Activated naive CD8-positive, alpha-beta T cell treated with anti-CD3 and anti-CD28 coated beads, Interleukin-2, amount 50 U/mL, for 16 hours (primary cell): Measurements from ENCODE around the gene NINJ2.

Source experiments
- DNase-seq: peaks from one replicate; pipeline ENCODE4 v3.0.0-alpha.2; 2020; ENCODE audit warnings: low read depth, low spot score

The NINJ2 gene

GRCh38 chr12:550473-551260, 112.6 kb downstream of the NINJ2 start:
- no peak for DNase-seq

DNA sequence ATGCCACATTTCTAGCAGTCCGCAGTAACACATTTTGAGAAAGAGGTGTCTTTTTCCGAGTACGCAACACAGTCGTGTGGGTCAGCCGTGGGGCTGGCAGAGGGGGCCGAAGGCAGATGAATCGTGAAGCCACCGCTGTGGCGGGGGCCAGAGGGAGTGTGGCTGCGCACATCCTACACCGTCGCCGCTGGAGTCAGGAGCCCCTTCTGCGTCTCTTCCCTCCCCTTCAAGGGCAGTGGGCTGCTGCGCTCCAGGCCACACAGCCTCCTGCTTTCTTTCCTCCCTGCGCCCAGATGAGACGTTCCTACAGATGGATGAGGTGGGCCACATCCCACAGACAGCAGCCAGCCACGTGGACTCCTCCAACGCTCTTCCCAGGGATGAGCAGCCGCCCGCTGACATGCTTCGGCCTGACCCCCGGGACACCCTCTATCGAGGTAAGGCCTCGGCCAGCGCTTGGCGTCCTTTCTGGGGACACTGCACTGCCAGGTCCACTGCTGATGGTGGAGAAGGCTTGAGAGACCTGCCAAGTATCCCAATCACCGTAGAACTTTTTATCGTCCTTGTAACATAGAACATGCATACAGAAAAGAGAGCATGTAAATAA, 113.7 kb downstream of the NINJ2 start:
- DNase-seq: no peak

GRCh38 chr12:547883-548470, 115.3 kb downstream of the NINJ2 start:
- DNase-seq: no peak

GRCh38 chr12:546920-547845, 116.1 kb downstream of the NINJ2 start:
- DNase-seq: peak; percentile 35

DNA sequence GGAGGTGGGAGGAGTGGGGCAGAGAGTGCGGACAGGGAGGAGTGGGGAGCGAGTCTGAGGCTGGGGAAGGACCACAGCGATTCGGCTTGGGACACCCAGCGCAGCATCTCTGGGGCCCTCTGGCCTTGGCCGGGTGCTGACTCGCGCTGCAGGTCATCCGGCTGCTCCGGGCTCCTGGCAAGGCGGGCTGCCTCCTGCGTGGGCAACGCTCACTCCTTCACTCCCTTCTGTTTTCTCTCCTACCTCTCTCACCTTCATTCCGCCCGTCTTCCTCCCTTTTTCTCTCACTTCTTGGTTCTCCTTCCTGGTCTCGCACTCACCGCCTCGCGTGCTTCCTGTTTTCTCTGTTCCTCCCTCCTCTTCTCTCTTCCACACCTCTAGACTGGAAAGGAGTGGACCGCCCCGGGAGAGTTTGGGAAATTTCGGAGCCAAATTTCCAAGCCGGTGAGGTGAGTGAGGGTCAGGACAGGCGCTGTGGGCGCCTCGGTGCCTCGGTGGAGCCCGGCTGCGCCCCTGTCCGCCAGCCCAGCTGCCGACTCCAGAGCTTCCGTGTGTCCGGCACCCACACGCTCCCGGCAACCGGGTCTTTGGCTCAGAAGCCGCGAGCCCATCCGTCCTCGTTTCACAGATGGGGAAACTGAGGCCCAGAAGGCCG, 116.9 kb downstream of the NINJ2 start:
- no peak for DNase-seq

DNA sequence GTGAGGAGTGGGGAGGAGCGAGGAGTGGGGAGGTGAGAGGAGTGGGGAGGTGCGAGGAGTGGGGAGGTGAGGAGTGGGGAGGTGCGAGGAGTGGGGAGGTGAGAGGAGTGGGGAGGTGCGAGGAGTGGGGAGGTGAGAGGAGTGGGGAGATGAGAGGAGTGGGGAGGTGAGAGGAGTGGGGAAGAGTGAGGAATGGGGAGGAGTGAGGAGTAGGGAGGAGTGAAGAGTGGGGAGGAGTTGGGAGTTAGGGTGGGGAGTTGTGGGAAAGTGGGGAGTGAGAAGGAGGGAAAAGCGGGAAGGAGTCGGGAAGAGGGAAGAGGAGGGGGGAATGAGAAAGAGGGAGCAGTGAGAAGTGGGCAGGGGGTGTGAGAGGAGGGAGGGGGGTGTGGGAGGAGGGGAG, 117.4 kb downstream of the NINJ2 start:
- DNase-seq: no peak

DNA sequence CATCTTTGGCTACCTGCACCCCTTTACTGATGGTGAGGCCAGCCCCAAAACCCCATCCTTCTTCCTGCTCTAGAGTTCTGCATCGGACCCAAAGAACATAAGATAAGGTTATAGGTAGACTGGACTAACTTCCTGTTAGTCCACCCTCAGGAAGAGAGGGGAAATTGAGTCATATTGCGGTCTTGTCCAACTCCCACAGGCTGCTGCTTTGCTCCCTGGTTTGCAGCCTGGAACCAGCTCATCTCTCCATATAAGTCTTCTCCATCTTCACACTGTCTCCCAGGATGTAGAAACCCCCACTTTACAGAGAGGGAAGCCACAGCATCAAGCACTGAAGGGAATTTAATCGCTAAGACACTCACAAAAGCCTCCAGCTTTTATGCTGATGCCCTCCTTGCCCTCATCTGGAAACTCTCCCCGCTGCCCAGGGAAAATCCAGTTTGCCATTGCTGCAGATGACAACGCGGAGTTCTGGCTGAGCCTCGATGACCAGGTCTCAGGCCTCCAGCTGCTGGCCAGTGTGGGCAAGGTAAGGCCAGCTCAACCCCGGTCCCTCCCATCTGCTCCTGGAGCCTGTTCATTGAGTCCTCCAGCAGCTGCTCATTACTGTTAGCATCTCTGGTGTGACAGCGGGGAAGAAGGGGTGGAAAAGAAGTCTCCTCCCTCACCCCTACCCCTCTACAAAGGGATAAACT, 118.2 kb downstream of the NINJ2 start:
- no peak for DNase-seq

- DNase-seq: no peak
Observed at GRCh38 chr12:544142-544541, 119.1 kb downstream of the NINJ2 start.

DNA sequence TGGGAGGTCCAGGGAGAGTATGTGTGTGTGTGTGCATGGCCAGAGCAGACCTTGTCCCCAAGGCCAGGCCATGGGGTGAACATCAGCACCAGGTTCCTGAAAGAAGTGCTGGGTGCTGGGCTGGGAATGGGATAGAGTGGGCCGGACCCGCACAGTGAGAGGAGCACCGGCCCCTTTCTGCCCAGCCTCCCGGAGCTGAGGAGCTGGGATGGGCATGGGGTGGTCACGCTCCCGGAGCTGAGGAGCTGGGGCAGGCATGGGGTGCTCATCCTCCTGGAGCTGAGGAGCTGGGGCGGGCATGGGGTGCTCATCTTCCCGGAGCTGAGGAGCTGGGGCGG, 120.2 kb downstream of the NINJ2 start:
- no peak for DNase-seq

DNA sequence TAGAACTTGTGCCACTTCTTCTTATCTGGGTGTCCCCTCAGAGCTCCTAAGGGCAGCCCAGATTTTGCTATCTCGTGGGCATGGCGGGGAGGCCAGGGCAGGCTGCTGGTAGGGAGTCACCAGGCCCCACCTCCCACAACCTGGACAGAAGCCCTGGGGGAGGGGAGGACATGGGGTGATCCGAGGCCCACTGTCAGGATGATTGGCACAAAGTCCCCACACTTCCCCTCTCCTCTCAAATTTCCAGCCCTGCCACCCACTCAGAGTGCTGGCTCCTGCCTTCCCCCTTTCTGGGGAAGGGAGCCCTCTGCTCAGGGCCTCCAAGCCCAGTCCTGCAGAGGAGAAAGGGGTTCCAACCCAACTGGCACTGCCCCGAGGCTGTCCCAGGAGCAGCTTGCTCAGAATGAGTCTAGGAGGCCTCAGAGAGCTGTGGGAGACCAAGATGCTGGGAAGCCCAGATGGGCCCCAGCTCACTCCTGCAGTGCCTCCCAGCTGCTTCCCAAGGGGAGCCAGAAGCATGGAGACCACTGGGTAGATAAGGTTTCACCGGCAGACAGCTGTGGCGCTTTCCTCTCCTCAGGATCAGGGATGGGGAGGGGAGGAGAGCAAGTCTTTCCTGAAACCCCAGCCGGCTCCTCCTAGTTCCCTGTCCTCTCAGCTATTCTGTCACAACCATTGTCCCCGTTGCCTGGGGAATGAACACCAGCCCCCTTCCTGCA, 120.7 kb downstream of the NINJ2 start:
- no peak for DNase-seq

GRCh38 chr12:541676-542324, 121.4 kb downstream of the NINJ2 start:
- no peak for DNase-seq

GRCh38 chr12:539540-540310, 123.5 kb downstream of the NINJ2 start:
- DNase-seq: no peak

GRCh38 chr12:538731-539539, 124.3 kb downstream of the NINJ2 start:
- DNase-seq: no peak

- no peak for DNase-seq
Observed at GRCh38 chr12:537772-538171, 125.5 kb downstream of the NINJ2 start.

DNA sequence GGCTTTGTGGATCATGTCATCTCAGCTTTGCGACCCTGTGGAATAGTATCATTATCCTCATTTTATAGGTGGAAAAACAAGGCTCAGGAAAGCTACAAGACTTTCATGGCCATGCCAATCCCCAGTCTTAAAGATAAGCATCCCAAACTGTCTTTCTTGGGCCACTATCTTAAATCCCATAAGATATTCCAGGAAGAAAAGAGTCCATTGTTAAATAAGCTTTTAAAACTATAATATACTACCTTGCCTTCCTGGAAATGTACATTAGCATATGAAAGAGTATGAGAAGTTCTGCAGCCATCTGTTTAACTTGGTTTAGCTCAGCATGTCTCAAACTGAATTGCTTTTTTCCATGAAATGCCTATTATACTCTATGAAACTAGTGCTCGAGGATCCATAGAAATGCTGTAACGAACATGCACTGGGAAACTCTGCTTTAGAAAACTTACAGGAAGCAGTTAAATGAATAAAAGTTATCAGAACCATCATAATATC, 126.4 kb downstream of the NINJ2 start:
- DNase-seq: no peak

GRCh38 chr12:535396-535795, 127.8 kb downstream of the NINJ2 start:
- DNase-seq: no peak

DNA sequence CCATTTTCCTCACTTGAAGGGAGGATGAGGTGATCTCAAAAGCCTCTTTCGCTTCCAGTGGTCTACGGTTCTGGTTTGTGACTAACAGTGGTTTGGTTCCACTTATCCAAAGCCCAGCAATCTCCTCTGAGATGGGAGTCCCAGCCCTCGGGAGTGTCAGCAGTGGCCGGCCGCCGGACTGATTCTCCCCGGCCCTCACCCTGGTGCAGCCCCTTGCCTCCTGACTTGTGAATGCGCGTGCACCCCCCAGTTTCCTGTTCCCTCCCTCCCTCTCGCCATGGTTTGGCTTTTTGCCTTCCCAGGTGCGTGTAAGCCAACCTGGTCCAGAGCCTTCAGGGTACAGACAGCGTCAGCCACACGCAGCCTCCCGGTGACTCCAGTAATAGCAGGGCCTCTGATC, 129.0 kb downstream of the NINJ2 start:
- DNase-seq: no peak

DNA sequence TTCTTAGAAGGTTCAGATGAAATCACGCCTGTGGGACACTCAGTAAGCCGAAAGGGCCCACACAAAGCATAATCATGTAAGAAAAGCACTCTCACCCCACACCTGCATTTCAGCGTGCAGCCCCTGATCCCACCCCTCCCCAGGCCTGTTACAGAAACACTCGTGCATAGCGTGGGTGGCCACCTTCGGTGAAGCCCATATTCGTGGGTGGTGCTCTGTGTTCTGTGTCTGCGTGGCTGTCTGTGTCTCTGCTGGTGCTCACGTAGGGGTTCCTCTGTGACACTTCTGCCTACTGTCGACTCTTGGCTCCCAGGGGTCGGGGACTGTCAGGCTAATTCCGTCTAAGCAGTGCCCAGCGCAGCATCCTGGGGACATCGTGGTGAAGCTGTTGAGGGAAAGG, 129.5 kb downstream of the NINJ2 start:
- DNase-seq: no peak
